Neural cell (in vitro differentiated cells): ENCODE results near the gene PRUNE2.

ENCODE experiments used
- EP300 ChIP-seq: fragments of 450-650 bp; conservative IDR thresholded peaks from 2 replicates; pipeline ENCODE4 v1.6.1; 2014; ENCODE audit warnings: antibody characterized with exemption, mild to moderate bottlenecking, moderate library complexity; ENCODE audit not compliant: poor library complexity, severe bottlenecking
- EZH2 ChIP-seq: fragments of 200-600, 300-800 bp; shearing (Covaris generic), sonication (generic); IDR thresholded peaks from 2 replicates; pipeline ENCODE4 v1.6.1; 2014; ENCODE audit warnings: antibody characterized with exemption, low read length, borderline replicate concordance, mild to moderate bottlenecking; ENCODE audit not compliant: insufficient read depth, poor library complexity, severe bottlenecking
- POLR2AphosphoS5 ChIP-seq: IDR thresholded peaks from 2 replicates; pipeline ENCODE4 v1.6.1; 2012
- RAD21 ChIP-seq: fragments of 450-650 bp; conservative IDR thresholded peaks from 2 replicates; pipeline ENCODE4 v1.6.1; 2014; ENCODE audit warnings: antibody characterized with exemption, mild to moderate bottlenecking, moderate library complexity
- SMC3 ChIP-seq: fragments of 450-650 bp; conservative IDR thresholded peaks from 2 replicates; pipeline ENCODE4 v1.6.1; 2014; ENCODE audit warnings: antibody characterized with exemption, mild to moderate bottlenecking, moderate library complexity; ENCODE audit not compliant: poor library complexity
- TAF1 ChIP-seq: IDR thresholded peaks from 2 replicates; pipeline ENCODE4 v1.6.1; 2012; ENCODE audit warnings: low read depth
- TF ChIP-seq, protein P1 (sequence below): fragments of 450-650 bp; IDR thresholded peaks from 2 replicates; pipeline ENCODE4 v1.5.1; 2014; ENCODE audit warnings: antibody characterized with exemption, mild to moderate bottlenecking, moderate library complexity; ENCODE audit not compliant: poor library complexity, severe bottlenecking
- TF ChIP-seq, protein P2 (sequence below): IDR thresholded peaks from 2 replicates; pipeline ENCODE4 v1.6.1; 2012; ENCODE audit warnings: borderline replicate concordance

DNA sequence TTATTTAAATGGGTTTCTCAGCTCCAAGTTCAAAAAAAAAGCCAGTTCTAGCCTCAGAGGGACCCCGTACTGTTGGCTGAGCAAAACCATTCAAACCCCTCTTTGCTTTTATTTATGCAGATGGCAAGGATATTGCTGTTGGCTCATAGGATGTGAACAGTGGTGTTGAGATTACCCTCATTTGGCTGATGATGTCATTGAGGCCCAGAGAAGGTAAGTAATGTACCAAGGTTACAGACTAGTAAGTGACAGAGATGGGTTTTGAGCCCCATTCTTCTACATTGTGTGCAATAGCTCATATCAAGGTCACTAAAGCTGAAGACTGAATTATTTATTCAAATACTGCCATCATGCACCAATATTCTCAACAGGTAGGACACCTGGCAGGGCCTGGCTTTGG, 263.8 kb downstream of the PRUNE2 start:
- TF ChIP-seq POLR2AphosphoS5, result no peak
- TF ChIP-seq, protein P1, sequence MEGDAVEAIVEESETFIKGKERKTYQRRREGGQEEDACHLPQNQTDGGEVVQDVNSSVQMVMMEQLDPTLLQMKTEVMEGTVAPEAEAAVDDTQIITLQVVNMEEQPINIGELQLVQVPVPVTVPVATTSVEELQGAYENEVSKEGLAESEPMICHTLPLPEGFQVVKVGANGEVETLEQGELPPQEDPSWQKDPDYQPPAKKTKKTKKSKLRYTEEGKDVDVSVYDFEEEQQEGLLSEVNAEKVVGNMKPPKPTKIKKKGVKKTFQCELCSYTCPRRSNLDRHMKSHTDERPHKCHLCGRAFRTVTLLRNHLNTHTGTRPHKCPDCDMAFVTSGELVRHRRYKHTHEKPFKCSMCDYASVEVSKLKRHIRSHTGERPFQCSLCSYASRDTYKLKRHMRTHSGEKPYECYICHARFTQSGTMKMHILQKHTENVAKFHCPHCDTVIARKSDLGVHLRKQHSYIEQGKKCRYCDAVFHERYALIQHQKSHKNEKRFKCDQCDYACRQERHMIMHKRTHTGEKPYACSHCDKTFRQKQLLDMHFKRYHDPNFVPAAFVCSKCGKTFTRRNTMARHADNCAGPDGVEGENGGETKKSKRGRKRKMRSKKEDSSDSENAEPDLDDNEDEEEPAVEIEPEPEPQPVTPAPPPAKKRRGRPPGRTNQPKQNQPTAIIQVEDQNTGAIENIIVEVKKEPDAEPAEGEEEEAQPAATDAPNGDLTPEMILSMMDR, result no peak
- TF ChIP-seq, protein P2, sequence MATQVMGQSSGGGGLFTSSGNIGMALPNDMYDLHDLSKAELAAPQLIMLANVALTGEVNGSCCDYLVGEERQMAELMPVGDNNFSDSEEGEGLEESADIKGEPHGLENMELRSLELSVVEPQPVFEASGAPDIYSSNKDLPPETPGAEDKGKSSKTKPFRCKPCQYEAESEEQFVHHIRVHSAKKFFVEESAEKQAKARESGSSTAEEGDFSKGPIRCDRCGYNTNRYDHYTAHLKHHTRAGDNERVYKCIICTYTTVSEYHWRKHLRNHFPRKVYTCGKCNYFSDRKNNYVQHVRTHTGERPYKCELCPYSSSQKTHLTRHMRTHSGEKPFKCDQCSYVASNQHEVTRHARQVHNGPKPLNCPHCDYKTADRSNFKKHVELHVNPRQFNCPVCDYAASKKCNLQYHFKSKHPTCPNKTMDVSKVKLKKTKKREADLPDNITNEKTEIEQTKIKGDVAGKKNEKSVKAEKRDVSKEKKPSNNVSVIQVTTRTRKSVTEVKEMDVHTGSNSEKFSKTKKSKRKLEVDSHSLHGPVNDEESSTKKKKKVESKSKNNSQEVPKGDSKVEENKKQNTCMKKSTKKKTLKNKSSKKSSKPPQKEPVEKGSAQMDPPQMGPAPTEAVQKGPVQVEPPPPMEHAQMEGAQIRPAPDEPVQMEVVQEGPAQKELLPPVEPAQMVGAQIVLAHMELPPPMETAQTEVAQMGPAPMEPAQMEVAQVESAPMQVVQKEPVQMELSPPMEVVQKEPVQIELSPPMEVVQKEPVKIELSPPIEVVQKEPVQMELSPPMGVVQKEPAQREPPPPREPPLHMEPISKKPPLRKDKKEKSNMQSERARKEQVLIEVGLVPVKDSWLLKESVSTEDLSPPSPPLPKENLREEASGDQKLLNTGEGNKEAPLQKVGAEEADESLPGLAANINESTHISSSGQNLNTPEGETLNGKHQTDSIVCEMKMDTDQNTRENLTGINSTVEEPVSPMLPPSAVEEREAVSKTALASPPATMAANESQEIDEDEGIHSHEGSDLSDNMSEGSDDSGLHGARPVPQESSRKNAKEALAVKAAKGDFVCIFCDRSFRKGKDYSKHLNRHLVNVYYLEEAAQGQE, result no peak
- no peak for TF ChIP-seq EZH2
- TF ChIP-seq RAD21, result no peak
- no peak for TF ChIP-seq EP300
- TF ChIP-seq SMC3, result no peak
- TF ChIP-seq TAF1, result no peak
